Effector CD4-positive, alpha-beta T cell (primary cell): Measurements from ENCODE around the gene SLC34A3.

Experiments
- DNase-seq: peaks from one replicate; pipeline ENCODE4 v3.0.0-alpha.2; 2020

SLC34A3 gene

DNA sequence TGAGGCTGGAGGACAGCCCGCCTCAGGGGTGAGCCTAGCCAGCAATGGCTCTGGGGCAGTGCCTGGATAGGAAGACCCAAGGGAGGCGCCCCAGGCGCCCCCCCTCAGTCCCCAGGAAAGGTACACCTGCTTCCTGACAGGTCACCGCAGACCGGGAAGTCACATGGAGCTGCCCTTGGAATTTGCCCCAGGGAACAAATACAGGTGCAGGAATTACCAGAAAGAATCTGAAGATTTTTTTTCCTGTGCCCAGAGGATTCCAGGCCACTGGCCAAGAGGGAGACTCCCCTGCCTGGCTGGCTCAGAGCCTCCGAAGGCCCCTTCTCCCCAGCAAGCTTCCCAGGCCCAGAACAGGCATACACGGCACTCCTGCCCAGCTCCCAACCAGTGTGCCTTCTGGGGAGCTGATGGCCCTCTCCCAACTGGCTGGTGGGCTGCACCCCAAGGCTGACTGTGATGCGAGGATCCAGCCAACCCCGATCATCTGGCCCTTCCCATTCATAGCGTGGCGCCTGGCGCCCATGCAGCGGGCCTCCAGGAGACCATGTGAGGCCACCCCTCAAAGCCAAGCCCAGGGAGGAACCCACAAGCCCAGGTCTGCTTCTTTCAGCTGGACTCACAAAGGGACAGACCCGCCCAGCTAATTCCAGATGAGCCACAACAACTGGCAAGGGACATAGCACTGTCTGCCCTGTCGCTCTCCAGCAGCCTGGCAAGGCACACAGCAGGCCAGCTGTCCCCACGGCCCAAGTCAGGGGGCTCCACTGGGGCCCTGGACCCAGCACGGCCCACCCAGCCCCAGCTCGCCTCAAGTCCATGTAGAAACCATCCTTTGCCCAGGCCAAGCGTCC lies 32.4 kb upstream of the SLC34A3 start:
- no peak for DNase-seq

DNA sequence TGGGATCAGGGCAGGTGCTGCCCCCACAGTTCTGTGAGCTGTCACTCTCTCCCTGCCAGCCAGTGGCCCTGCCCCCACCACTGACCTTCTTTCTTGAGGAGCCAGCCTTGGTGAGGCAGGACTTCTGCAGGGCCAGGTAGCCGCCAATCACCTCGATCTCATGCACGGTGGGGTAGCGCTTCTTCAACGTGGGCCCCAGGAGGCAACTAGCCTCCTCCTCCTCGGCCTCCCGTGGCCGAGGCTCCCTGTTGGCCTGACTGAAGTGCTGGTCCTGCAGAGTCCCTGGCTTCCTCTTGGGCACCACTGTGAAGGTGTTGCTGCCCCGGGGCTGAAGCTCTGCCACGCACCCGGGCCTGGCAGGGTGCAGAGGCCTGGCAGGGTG lies 31.8 kb upstream of the SLC34A3 start:
- DNase-seq: no peak

DNA sequence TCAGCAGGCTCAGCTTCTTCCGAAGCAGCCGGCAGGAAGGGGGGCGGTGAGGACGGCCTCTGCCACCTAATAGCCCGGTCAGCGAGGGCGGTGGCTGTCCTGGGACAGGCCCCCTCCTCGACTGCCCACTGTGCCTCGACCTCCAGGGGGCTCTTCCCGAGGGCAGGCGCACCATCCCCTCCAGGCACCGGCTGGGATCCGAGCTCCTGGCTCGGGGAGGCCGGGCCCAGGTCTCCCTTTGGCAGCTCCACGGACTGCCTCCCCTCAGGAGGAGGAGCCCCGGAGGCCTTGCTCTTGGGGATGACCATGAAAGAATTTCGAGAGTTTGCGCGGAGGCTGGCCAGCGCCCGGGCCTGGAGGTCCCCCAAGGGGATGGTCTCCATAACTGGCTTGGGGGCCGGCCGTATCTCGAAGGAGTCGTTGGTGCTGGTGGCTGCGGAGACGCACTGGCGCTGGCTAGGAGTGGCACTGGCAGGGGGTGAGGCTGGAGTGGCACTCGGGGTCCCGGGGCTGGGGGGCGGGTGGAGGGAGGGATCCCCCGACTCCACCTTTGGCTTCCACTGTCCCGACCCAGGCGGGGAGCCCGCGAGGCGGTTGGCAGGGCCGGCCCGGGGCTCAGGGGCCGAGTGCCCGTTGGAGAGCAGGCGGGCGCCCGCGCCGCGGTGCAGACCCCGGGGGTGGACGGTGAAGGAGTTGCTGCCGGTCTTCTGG lies 31.1 kb upstream of the SLC34A3 start:
- no peak for DNase-seq

DNA sequence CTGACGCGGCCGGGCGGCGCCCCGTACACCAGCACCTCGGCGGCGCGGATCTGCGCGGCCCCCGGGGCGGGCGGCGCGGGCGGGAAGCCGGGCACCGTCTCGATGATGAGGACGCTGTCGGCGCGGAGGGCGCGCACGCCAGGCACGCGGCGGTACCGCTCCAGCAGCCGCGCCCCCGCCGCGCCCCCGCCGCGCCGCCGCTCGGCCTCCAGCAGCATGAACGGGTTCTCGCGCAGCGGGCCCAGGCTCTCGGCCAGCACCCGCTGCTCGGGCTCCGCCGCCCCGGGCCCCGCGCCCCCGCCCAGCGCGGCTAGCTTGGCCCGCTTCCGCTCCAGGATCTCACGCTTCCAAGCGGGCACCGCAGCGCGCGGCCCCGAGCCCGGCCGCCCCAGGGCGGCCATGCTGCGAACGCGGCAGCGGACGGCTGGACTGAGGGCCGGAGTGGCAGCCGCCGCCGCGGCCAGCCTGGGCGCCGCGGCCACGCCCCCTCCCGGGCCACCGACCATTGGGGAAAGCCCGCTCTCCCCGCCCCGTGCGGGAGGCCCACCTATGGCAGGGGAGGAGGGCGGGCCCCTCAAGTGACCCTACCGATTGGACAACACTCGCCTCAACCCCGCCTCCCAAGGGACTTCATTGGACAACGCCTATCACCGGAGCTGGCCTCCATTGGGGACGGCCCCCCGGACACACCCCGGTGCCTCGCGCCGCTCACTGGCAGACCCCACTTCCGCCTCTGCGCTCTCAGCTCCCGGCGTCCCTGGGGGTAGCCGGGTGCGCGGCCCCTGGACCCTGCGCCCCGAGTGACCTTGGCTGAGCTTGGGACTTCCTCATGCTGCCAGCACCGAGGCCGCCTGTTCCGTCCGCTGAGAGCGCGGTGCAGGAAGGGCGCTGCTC lies 30.1 kb upstream of the SLC34A3 start, which contains the start of gene TPRN:
Gene TPRN (minus strand): TSS at position 431 of the 894 bp plus-strand sequence. CDS start 30 bp downstream, at position 401.
- DNase-seq: peak; percentile 97

DNA sequence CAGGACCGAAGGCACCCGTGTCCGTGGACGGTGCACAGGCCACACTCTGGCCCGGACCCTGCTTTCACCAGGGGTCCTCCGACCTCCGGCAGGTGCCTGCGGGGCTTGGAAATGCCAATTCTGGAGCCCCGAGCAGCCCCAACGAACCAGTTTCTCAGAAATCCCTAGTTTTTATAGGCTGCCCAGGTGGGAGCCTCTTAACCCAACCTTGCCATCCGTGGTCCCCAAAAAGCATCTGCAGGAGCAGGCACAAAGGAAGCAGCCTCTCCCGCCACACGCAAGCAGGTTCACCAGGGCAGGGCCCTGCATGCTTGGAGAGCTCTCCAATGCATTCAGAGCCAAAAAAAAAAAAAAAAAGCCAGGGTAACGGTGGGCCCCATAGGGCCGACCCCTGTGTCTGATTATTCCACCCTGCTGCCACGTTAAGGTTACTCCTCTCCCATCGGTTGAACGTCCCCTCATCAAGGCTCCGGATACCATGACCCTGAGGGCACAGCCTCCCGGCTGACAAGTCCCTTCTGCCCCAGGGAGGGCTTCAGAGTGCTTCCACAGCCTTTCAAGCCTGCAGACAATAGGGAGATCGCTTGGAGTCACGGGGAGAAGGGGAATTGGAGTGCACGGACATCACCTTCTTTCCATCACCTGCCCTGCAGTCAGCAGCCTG lies 29.4 kb upstream of the SLC34A3 start:
- no peak for DNase-seq

DNA sequence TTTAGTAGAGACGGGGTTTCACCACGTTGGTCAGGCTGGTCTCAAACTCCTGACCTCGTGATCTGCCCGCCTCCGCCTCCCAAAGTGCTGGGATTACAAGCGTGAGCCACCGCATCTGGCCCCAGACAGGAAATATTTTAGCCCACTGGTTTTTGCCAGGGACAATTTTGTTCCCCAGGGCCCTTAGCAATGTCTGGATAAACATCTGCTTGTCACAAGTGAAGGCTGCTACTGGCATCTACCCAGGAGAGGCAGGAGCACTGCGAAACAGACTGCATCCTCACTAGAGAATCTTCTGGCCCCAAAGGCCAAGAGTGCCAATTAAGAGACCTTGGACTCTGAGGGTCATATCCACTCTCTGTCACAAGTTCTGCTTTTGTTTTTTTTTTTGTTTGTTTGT lies 27.7 kb upstream of the SLC34A3 start:
- no peak for DNase-seq

DNA sequence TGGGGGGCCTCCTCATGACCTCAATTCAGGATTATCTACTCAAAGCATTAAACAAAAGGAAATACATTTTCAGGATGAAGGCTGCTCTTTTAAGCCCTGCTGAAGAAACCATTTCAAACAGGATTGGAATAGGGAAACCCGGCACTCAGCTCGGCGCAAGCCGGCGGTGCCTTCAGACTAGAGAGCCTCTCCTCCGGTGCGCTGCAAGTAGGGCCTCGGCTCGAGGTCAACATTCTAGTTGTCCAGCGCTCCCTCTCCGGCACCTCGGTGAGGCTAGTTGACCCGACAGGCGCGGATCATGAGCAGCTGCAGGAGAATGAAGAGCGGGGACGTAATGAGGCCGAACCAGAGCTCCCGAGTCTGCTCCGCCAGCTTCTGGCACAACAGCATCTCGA lies 26.0 kb upstream of the SLC34A3 start:
- DNase-seq: no peak

DNA sequence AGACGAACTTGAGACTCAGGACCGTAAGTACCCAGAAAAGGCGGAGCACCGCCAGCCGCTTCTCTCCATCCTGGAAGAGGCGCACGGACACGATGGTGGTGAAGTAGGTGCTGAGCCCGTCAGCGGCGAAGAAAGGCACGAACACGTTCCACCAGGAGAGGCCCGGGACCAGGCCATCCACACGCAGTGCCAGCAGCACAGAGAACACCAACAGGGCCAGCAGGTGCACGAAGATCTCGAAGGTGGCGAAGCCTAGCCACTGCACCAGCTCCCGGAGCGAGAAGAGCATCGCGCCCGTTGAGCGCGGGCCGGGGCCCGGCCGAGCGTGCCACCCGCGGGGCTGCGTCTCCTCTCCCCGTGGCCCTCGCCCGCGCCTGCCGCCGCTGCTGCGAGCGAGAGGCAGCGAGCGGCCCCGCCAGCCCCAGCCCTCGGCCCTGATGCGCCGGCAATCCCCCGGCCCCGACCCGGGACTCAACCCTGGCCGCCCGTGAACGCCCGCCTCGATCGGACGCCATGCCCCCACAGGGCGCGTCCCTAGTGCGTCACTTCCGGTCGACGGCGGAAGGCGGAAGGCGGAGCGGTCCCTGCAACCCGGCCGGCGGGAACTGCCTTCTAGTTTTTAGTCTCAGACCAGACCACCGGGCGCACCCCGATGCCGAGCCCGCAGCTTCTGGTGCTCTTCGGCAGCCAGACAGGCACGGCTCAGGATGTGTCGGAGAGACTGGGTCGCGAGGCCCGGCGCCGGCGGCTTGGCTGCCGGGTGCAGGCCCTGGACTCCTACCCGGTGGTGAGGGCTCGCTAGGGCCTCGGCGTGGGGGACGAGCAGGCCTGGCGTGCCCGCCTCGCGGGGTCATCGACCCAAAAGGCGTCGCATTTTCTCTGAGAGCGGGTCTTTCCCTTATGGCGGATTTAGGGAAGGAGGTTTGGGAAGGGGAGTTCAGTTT lies 25.3 kb upstream of the SLC34A3 start, which contains the start of the genes NDOR1 and TMEM203:
Gene NDOR1 (plus strand): TSS at position 575 of the 944 bp plus-strand sequence. CDS start 78 bp downstream, at position 653.
Gene TMEM203 (minus strand): TSS at position 523 of the 944 bp plus-strand sequence. CDS start 234 bp downstream, at position 289.
- DNase-seq: peak; percentile 97

DNA sequence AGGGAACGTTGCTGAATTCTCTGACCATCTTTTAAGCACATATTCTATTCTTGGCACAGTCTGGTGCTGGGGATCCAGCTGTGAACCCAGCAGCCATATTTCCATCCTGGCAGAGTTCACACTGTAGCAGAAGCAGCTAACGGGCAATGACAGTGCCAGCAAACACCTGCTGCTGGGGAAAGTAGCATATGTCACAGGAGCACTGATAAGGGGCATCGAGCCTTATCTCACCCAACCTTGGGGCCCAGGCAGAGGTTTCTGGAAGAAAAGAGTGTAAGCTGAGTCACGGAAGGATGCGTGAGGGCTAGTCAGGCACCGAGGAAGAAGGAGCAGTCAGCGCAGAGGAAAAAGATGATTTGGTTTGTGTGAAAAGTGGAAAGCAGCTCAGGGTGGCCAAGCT lies 24.1 kb upstream of the SLC34A3 start:
- no peak for DNase-seq

DNA sequence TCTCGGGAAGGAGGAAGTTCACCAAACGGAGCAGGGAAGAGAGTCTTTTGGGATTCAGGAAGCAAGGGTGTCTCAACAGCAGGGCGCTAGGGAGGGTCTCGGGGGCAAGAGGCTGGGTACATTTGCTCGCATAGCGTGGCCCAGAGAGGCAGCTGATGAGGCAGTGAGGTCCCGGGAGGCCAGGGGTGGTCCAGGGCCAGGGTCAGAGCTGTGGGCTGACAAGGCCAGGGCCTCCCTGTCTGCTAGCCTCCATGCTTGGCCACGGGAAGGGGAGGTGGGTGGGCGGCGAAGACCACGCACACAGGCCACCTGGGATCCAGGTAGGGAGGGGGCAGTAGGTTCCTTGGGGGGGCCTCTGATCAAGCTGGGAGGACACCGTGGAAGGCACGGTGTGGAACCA lies 19.2 kb upstream of the SLC34A3 start:
- DNase-seq: no peak

DNA sequence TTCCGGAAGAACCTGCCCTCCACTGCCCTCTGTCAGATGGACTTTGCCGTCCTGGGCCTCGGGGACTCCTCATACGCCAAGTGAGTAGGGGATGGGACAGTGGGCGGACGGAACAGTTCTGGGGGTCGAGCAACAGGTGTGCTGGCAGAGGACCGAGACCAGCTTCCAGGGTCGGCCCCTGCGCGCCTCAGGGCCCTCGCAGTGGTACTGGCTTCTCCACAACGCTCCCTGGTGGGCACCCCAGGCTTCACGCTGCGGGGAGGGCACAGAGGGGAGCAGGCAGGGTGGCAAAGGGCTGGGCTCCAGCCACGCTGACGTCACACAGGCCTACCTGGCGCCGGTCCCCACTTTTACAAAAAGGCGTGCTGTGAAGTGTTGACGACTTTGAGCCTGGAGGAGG lies 18.2 kb upstream of the SLC34A3 start:
- no peak for DNase-seq

DNA sequence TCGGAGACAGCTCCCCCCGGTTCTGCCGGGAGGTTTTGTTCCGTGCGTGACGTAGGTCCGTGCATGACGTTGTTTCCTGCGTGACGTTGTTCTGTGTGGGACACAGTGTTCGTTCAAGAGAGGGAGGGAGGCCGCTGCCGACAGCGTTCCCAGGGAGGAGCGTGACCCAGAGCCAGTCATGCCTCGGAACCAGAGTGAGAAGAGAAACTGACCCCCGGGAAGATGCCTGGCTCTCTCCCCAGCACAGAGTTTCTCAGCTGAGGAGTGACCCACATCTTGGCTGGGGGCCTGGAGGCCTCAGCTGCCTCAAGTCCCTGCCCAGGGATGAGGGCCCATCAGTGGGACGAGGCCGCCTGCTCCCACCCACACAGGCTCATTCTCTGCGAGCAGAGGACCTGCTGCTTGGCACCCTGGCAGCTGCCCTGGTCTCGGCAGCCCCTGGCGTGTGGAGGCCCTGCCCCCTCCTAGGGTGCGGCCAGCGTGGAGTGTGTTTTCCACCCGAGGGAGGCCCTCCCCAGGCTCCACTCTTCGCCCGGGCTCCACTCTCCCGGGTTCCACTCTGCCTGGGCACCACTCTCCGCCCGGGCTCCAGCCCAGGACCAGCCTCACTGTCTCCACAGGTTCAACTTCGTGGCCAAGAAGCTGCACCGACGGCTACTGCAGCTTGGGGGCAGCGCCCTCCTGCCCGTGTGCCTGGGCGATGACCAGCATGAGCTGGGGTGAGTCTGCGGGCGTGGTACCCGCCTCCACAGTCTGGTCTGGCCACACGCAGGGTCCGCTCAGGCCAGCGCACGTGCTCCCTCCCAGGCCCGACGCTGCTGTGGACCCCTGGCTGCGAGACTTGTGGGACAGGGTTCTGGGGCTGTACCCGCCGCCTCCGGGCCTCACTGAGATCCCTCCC lies 17.3 kb upstream of the SLC34A3 start:
- DNase-seq: no peak

DNA sequence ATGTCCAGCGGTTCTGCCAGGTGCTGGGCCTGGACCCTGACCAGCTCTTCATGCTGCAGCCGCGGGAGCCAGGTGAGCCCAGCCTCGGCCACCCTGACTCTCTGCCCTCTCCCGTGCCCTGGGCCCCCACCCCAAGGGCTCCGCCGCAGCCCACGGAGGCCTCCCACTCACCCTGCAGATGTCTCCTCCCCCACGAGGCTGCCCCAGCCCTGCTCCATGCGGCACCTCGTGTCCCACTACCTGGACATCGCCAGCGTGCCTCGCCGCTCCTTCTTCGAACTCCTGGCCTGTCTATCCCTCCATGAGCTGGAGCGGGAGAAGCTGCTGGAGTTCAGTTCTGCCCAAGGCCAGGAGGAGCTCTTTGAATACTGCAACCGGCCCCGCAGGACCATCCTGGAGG lies 16.1 kb upstream of the SLC34A3 start:
- no peak for DNase-seq

DNA sequence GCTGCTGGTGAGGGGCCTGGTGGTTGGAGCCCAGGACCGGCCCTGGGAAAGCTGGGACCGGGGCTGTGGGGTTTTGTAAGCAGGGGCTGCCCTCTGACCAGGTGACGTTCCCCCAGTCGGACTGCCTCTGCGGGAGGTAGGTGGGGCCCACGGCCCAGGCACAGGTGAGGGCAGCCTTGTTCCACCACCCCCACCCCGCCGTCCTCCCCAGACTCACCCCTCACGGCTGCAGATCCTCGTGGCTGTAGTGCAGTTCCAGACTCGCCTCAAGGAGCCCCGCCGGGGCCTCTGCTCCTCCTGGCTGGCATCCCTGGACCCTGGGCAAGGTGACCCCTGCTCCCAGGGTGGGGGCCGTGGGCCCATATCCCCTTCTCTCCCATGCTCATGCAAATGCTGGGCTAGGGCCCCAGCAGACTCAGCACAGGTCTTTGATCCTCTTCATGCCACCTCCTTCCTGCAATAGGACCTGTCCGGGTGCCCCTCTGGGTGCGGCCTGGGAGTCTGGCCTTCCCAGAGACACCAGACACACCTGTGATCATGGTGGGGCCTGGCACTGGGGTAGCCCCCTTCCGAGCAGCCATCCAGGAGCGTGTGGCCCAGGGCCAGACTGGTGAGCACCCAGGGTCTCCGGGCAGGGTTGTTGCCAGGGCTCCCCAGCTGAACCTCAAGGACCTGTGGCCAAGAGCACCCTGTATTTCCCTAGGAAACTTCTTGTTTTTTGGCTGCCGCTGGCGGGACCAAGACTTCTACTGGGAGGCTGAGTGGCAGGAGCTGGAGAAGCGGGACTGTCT lies 15.3 kb upstream of the SLC34A3 start:
- no peak for DNase-seq

DNA sequence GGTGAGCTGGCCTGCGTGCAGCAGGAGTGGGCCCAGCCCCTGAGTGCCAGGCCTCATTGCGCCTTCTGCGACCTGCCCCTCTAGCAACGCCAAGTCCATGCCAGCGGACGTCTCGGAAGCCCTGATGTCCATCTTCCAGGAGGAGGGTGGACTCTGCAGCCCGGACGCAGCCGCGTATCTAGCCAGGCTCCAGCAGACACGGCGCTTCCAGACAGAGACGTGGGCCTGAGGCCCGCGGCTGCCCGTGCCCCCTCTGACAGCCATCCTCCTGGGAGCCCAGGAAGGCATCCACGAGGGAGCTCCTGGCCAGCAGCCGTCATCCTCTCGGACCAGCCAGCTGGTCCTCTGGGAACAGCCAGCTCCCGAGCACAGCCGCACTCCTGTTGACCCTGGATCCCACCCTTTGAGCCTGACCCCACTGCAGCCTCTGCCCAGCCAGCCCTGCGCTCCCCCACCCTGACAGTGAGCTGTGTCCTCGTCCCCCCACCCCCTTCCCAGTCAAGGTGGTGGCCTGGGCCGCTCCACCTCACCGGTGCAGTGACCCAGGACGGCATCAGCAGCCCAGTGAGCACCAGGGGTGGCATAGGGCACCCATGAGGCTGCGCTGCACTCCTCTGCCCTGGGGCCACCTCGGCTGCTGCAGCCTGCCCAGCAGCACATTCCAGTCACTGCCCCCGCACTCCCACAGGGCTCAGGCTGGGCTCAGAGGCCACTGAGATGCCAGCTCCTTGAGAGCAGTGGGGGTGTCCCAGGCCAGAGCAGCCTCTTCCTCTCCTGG lies 14.3 kb upstream of the SLC34A3 start:
- DNase-seq: no peak

DNA sequence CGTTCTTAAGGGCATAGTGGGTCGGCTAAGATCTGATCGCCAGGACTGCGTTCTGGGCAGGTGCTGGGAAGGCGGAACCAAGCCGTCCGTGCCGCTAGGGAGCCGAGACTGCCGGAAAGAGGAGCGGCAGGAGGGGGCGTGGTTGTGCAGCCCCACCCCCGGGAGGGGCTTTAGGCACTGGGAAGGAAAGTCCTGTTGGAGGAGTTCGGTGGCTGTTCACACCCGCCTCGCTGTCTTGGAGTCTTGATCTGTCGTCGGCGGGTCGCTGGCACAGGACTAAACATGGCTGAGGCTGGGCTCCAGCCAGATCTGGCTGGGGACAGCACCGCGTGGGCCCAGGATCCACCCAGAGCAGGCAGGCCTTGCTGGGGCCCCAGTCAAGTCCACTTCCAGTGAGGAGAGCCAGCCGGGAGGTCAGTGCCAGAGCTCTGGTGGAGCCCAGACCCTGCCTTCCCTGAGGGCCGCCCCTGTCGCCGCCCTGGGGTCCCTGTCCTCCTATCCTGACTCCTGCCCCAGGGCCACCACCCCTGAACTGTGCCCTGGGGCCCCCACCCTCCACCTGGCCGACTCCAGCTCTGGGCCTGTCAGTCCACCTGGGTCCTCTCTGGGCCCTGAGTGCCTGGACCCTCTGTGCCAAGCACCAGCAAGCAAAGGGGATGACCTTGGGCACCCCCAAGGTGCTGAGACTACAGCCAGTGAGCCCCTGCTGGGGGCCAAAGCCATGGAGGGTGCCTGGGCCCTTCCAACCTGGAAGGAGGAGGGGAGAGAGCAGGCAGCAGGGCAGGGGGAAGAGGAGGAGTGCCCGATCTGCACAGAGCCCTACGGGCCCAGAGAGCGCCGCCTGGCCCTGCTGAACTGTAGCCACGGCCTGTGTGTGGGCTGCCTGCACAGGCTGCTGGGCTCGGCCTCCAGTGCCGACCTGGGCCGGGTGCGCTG lies 13.2 kb upstream of the SLC34A3 start:
- no peak for DNase-seq

DNA sequence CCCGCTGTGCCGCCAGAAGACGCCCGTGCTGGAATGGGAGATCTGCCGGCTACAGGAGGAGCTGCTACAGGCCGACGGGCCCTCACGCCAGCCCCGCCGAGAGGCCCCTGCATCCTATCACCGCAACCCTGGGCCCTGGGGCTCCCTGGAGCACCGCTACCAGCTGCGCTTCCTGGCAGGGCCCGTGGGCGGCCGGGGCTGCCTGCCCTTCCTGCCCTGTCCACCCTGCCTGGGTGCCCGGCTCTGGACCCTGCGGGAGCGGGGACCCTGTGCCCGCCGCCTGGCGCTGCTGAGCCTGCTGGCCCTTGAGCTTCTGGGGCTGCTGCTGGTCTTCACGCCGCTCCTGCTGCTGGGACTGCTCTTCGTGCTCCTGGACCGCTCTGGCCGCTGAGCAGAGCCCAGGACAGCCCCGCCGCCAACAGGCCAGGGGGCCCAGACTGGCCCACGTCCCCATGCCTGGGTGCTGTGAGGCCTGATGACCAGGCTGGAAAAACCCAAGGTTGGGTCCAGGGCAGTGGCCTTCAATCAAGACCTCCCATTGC lies 12.4 kb upstream of the SLC34A3 start:
- no peak for DNase-seq
